ENCODE data around the gene HMG20B. TPM values are rescaled to one million over a fixed set of nuclear protein-coding genes. Genes with fewer than 3 reads are reported as not detected.

Gene HMG20B
- total RNA-seq, 6 donors from 2014 or later: 79.5 to 183 (median 85.9) TPM

DNA sequence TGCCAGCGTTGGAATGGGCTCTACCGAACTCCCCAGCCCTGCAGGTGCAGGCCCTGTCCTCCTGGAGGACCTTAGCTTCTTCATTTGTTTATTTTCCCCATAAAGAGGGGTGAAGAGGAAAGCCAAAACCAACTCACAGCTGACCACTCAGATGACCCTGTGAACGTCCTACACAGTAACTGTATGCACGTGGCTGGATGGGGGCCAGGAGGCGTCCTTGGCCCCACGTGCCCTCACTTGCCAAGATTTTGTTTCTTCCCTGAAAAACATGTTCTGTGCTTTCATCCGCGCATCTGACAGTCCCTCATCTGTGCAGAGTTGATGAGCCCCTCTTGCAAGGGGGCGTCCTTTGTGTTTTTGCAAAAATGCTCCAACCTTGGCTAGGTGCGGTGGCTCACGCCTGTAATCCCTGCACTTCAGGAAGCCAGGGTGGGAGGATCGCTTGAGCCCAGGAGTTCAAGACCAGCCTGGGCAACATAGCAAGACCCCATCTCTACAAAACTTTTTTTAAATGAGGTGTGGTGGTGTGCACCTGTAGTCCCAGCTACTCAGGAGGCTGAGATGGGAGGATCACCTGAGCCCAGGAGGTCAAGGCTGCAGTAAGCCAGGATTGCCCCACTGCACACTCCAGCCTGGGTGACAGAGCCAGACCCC lies 39.1 kb upstream of the HMG20B start:
- Histone ChIP-seq H3K4me3 (no peak overlapping the region), H3K36me3 (peaks cover 11 to 78% (median 57%) of the 10 kb centered on the region in 4 donors), H3K27ac (no peak overlapping the region), H3K9me3 (no peaks in the 10 kb centered on the region), H3K4me1 (no peaks in the 10 kb centered on the region), H3K27me3 (no peaks in the 10 kb centered on the region)
- TF ChIP-seq, protein P1, sequence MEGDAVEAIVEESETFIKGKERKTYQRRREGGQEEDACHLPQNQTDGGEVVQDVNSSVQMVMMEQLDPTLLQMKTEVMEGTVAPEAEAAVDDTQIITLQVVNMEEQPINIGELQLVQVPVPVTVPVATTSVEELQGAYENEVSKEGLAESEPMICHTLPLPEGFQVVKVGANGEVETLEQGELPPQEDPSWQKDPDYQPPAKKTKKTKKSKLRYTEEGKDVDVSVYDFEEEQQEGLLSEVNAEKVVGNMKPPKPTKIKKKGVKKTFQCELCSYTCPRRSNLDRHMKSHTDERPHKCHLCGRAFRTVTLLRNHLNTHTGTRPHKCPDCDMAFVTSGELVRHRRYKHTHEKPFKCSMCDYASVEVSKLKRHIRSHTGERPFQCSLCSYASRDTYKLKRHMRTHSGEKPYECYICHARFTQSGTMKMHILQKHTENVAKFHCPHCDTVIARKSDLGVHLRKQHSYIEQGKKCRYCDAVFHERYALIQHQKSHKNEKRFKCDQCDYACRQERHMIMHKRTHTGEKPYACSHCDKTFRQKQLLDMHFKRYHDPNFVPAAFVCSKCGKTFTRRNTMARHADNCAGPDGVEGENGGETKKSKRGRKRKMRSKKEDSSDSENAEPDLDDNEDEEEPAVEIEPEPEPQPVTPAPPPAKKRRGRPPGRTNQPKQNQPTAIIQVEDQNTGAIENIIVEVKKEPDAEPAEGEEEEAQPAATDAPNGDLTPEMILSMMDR (IDR thresholded peaks at IDR 0.05): no peak
- TF ChIP-seq POLR2A (IDR thresholded peaks at IDR 0.05): no peak
- TF ChIP-seq POLR2AphosphoS5 (IDR thresholded peaks at IDR 0.05): no peak
- TF ChIP-seq EP300 (IDR thresholded peaks at IDR 0.05): no peak
- no peak for DNase-seq
- 83 to 96% methylated on average over 11 to 12 of the region's 12 CpGs for WGBS, 2 donors
- no peak for ATAC-seq (ENCODE audit: low FRiP score in 2 of 2)

DNA sequence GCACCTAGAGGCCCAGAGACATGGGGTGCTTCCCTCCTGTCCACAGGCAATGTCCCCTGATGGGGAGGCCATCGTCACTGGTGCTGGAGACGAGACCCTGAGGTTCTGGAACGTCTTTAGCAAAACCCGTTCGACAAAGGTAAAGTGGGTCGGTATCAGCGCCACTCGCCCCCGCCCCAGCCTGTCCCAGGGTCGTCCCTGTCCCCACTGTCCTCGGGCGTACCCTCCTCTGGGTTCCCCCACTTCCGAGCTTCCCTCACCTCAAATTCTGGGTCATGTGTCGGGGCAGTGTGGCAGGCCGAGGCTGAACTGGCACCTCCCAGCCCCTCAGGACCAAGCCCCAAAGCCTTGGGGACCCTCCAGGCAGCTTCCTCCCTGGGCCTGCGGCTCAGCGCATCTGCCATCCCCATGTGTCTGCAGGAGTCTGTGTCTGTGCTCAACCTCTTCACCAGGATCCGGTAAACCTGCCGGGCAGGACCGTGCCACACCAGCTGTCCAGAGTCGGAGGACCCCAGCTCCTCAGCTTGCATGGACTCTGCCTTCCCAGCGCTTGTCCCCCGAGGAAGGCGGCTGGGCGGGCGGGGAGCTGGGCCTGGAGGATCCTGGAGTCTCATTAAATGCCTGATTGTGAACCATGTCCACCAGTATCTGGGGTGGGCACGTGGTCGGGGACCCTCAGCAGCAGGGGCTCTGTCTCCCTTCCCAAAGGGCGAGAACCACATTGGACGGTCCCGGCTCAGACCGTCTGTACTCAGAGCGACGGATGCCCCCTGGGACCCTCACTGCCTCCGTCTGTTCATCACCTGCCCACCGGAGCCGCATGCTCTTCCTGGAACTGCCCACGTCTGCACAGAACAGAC lies 38.1 kb upstream of the HMG20B start:
- 93 to 94% methylated on average over 17 to 37 of the region's 38 CpGs for WGBS, 2 donors
- H3K36me3 ChIP-seq: peaks cover 11 to 85% (median 59%) of the 10 kb centered on the region in 4 donors
- H3K27me3 ChIP-seq: no peaks in the 10 kb centered on the region
- DNase-seq: peak in 1 of 2 donors; percentile 80
- ATAC-seq (ENCODE audit: low FRiP score in 2 of 2): no peak
- no peaks in the 10 kb centered on the region for H3K4me1 ChIP-seq
- TF ChIP-seq POLR2AphosphoS5 (IDR thresholded peaks at IDR 0.05) (no peak), EP300 (IDR thresholded peaks at IDR 0.05) (no peak), POLR2A (IDR thresholded peaks at IDR 0.05) (no peak)
- TF ChIP-seq, protein P1 (IDR thresholded peaks at IDR 0.05): no peak
- no peak overlapping the region for H3K4me3 ChIP-seq
- H3K9me3 ChIP-seq: no peaks in the 10 kb centered on the region
- H3K27ac ChIP-seq: no peak overlapping the region

DNA sequence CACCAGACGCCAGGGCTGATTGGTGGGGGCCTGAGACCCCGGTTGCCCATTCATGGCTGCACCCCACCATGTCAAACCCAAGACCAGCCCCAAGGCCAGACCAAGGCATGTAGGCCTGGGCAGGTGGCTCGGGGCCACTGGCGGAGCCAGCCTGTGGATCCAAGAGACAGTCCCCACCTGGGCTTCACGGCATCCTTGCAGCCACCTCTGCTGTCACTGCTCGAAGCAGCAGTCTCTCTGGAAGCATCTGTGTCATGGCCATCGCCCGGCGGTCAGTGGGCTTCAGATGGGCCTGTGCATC lies 37.6 kb upstream of the HMG20B start:
- no peak for ATAC-seq (ENCODE audit: low FRiP score in 2 of 2)
- Histone ChIP-seq H3K36me3 (peaks cover 11 to 87% (median 60%) of the 10 kb centered on the region in 4 donors), H3K27ac (no peak overlapping the region), H3K4me3 (no peak overlapping the region), H3K4me1 (no peaks in the 10 kb centered on the region), H3K27me3 (no peaks in the 10 kb centered on the region), H3K9me3 (no peaks in the 10 kb centered on the region)
- peak in 1 of 2 donors; percentile 75 for DNase-seq
- no peak for TF ChIP-seq POLR2A (IDR thresholded peaks at IDR 0.05)
- TF ChIP-seq, protein P1 (IDR thresholded peaks at IDR 0.05): no peak
- TF ChIP-seq POLR2AphosphoS5 (IDR thresholded peaks at IDR 0.05): no peak
- TF ChIP-seq EP300 (IDR thresholded peaks at IDR 0.05): no peak
- WGBS, 2 donors: 98% methylated on average over 8 of the region's 9 CpGs; no CpG with 5 or more reads in 1 of the 2 donors

DNA sequence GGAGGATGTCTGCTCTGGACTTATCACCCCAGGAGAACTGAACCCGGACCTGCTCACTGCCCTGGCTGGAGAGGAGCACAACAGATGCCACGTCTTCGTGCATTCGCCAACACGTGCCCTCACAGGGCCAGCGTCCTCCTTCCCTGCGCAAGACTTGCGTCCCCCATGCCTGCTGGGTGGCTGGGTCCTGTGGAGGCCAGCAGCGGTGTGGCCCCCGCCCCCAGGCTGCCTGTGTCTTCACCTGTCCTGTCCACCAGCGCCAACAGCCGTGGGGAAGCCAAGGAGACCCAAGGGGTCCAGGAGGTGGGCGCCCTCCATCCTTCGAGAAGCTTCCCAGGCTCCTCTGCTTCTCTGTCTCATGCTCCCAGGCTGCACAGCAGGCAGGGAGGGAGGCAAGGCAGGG lies 37.2 kb upstream of the HMG20B start:
- DNase-seq: peak in 1 of 2 donors; percentile 72
- Histone ChIP-seq H3K4me3 (no peak overlapping the region), H3K9me3 (no peaks in the 10 kb centered on the region), H3K4me1 (no peaks in the 10 kb centered on the region), H3K36me3 (peaks cover 11 to 86% (median 58%) of the 10 kb centered on the region in 4 donors), H3K27me3 (no peaks in the 10 kb centered on the region), H3K27ac (no peak overlapping the region)
- whole genome bisulfite sequencing, 2 donors: 93 to 100% methylated on average over 8 to 13 of the region's 14 CpGs
- no peak for TF ChIP-seq POLR2AphosphoS5 (IDR thresholded peaks at IDR 0.05)
- TF ChIP-seq, protein P1 (IDR thresholded peaks at IDR 0.05): no peak
- no peak for TF ChIP-seq EP300 (IDR thresholded peaks at IDR 0.05)
- no peak for TF ChIP-seq POLR2A (IDR thresholded peaks at IDR 0.05)
- ATAC-seq (ENCODE audit: low FRiP score in 2 of 2): no peak
